Dedifferentiated amniotic fluid mesenchymal stem cell (primary cell): ENCODE results near the gene WNT1.

Experiments used
- DNase-seq: peaks from one replicate; pipeline ENCODE4 v3.0.0-alpha.2; 2016; ENCODE audit errors: extremely low spot score

Gene WNT1

DNA sequence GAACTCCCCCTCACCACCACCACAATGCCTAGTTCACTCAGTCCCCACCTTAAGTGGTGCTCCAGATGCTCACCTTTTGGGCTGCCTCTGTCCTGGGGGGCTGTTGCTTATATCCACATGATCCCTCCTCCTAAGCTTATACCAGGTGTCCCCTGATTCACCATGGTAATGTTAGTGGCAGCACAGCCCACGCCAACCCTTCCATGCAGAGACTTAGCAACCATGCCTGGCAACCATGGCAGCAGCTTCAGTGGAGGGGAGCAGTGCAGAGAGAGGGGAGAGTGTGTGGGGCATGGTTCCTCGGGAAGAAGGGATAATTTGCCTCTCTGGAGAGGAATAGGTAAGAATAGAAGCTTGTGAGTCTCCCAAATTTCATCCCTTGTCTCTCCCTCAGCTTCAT is 22.2 kb downstream of the WNT1 start:
- DNase-seq = no peak

DNA sequence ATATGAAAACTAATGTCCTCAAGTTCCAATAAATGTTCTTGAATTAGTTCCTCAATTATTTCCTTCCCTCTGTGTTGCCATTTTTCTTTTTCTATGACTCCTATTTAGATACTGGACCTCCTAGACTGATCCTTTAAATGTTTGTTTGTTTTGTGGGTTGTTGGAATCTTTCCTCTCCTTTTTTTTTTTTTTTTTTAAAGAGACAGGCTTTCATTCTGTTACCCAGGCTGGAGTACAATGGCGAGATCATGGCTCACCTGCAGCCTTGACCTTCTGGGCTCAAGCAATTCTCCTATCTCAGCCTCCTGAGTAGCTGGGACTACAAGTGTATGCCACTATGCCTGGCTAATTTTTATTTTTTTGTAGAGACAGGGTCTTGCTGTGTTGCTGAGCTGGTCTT is 30.8 kb downstream of the WNT1 start:
- no peak for DNase-seq

DNA sequence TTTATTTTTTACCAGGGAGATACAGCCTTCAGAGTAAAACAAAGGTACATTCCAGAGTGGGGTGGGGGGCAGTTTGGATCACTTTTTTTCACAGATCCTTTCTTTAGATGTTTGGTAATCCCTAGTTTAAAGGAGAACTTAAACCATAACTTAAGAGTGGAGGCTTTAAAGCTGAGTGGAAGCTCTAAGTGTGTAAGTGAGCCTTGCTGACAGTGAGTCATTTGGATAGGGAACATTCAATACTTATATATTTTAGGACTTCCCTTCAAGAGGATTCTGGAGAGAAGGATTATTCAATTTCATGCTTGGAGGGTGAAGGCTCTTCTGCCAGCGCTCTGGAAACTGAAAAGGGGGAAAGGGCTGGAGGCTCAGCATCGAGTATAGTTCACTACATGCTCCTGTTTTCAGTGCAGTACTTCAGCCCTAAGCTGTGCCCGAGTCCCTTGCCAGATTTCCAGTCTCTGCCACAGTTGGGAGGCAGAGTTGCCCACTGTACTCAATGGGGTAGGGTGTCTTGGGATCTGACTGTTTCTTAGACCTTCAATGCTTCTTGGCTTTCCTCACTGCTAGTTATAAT is 32.1 kb downstream of the WNT1 start:
- DNase-seq = no peak

DNA sequence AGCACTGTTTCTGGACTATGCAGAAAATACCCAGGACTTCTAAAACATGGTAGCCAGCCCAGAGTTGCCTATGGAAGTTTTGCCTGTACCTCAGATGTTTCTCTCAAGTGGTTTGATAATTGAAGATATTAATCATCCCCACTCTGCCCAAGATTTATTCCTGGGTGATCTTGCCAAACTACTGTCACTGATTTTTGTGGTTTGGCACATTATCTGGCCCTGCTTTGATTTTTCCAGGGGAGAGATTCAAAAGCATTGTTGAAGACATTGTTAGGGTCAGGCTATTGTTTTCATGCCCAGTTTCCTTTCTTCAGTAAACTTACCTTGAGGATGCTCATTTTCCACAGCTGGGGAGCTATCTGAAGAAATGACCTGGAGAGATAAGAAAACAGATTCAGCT is 34.6 kb downstream of the WNT1 start:
- no peak for DNase-seq

DNA sequence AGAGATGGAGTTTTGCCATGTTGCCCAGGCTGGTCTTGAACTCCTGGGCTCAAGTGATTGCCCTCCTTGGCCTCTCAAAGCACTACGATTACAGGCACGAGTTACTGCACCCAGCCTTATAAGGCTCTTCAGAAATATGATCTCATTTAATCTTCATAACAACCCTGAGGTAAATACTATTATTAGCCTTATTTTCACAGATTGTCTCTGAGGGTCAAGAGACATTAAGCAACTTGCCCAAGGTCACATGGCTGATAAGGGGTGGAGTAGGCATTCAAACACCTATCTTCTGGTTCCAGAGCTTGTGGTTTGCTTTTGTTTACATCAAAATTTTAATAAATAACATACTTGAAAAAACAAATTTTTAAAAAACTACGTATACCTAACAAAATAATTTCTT is 35.3 kb downstream of the WNT1 start:
- no peak for DNase-seq

DNA sequence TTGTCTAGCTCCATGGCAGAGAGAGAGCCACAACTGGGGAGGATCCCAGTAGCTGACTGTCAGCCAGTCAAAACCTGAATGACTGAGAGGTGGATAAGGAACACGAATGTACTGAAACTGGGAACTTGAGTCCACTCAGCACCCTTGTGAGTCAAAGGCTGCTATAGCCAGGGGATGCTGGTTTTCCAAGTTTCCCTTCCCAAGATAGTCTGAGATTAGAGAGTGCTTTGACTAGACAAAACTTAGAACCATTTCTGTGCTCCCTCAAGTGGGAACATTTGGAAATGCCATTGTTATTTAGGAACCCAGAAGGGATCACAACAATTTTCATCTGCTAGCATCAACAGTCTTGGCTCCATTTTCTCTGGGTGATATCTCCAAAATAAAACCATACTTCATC is 36.4 kb downstream of the WNT1 start:
- DNase-seq = peak; percentile 21

DNA sequence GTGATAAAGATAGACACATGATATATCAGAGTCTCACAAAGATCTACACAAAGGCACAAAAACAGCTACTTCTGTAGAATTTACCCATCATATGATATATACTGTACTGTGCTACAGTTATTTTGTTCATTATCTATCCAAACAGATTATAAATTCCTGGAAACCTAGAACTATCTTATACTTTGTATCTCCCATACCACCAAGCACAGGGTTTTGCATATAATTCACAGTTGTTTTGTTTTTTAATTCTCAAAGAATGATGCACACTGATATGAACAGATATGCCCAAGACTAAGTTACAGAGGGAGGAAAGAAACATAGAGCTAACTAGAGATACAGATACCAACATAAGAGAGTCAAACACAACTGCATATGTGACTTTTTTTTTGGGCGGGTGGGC is 37.1 kb downstream of the WNT1 start:
- no peak for DNase-seq

DNA sequence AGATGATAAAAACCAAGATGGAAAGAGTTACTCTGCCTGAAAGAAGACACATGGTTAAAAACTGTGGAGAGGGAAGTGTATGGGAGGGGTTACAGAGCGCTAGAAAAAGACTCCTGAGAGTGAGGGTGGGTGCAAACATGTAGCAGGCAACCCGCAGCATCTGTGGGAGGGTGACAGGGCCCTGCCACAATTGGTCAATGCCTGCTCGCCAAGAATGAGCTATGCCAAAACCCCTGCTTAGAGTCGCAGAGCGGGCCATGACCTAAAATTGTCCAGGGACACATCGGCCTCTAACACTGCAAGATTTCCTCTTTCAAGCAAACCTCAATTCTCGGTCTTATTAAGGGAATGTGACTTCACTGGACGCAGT is 39.8 kb downstream of the WNT1 start:
- DNase-seq = peak; percentile 26

DNA sequence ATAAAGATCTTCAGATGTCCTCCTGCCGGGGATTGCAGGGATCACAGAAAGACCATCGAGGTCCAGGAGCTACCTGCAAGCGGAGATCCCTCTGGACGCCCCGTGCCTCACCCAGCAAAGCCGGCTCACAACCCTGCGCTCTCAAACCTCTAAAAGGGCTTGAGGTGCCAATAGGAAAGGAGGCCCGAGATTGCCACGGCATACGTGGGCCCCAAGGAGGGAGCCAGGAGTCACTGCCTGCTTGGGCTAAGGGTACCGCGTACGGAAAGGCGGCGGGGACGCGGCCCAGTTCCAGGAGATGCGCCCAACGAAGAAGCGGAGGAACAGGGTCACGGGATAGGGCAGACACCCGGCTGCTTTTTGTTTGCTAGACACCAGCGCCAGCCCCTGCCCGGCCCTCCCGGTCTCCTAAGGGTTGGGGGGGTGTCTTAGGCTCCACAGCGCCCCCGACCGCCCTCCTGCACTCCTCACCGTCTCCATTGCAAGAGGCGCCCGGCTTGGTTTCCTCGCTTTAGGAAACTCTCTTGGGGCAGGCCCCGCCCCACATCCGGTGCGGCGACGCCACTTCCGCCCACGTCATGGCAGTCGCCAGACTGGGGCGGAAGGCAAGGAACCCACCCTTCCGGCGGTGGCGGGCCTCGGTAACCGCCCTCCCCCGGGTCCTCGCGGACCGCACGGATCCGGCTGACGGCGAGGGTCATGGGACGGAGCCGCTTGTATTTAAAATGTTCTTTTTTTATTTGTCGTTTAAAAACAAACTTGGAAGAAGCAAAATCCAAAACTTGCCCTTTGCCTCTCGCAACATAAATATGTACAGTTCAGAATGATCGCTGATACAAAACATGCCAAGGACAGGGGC is 40.4 kb downstream of the WNT1 start, which contains the start of gene PRKAG1:
Gene PRKAG1 (minus strand): TSS at position 516 of the 859 bp plus-strand sequence. CDS start 36 bp downstream, at position 480.
- peak; percentile 93 for DNase-seq

DNA sequence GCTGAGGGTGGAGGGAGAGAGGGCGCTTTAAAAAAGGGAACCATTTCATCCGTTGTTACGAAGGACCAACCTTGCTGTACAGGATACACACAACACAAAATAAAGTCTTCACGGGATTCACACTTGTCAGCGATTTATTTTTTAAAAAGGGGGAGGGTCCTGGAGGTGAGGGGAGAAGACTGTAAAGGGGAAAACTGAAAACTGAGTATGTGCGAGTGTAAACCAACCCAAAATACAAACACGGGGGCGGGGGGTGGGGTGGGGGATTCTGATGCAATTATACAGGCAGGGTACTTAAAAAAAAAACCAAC is 41.0 kb downstream of the WNT1 start:
- DNase-seq = peak; percentile 16

DNA sequence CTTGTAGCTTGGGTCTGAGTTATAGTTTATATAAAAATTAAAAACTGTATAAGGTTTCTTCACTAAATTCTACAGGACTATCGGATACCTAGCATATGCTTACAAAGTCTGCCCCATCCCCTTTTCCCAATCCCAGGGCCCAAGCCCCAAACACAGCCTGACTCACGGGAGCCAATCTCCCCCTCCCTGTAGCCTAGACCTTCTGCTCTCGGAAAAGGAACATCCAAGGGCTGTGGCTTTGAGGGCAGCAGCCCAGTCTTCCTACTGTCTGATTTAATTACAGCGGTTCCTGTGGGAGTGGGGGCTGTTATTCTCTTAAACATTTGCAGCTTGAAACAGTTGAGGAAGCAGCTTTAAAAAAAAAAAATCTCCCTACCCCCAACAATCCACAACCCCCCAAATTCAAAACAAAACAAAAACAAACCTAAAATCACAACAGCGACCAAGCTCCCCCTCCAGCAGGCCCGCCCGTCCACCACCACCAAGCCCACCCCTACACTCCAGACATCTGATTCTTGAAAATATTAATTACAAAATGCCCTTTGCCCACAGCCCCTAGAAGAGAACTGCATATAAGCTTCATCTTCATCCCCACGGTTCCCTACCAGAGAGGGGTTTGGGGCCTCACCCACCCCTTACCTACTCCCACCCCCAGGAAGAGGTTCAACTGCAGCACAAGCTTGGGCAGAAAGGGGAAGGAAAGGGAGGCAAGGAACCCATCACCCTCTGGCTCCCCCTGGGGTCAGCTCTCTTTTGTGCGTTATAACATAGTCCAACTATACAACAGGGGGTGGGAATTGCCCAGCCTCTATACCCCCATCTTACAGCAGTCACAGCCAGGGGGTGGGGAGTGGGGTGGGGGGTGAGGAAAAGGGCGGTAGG is 41.6 kb downstream of the WNT1 start:
- peak; percentile 22 for DNase-seq

DNA sequence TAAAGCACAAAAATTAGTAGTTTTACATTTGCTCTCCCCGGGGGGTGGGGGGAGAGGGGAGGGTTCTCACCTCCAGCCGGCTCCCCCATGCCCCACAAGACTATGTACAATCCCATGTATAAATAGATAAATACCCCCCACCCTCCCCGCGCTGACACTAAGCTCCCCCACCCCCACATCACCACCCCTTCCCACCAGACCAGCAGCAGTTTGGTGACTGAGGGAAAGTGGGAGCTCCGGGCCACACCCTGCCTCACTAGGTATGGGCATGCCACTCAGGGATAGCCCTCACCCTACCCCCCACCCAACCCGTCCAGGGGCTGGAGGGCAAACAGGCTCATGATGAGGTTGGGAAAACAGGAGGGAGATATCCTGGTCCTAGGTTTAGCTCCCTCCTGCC is 42.3 kb downstream of the WNT1 start:
- DNase-seq = no peak

DNA sequence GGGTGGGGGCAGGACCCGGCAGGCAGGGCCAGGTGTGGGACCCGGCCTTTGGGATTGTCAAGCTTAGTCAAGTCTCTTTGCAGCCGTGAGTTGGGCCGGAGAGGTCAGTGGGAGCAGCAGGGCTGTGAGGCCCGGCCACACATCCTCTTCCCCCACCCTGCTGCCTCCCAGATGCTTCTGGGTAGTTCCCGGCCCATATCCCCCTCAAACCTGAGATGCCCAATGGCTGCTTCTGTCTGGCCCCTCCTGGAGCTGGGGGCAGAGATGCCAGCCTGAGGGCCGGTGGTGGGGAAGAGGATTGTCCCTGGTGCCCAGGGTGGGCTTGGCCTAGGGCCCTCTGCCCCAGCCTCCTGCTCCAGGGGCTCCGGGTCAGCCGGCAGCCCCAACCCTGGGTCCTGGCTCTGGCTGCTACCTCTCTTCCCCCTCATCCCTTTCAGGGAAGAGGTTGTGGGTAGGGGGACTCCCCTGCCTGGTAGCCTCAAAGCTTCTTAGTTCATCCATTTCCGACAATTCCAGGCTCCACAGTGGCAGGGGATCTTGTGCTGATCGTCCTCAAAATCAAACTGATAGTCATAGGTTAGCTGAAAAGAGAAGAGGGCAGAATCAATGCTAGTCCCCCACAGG is 43.3 kb downstream of the WNT1 start:
- no peak for DNase-seq

DNA sequence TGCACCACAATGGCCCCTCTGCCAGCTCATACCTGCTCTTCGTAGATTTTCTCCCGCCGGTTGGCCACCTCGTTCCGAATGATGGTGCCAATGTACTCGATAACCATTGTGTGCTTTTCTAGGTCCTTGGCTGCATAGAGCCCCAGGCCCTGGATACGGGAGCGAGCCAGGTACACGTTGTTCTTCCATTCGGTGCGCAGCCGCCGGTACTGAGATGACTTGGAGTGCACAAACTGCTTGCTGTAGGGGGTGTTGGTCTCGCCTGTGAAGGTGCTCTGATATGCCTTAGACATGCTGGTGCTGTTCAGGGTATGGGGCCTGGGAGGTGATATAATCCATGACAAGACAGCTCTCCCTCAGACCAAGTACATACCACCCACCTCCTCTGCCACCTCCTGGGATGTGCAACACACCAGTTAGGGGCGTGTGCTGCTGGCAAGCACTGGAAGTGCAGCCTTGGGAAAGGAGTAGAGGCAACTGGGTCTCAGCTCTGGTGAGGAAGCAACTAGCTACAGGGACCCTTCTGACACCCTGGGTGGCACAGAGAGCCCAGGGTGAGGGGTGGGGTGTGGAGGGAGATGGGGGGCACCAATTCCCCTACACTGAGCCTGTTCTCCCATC is 44.5 kb downstream of the WNT1 start:
- no peak for DNase-seq

DNA sequence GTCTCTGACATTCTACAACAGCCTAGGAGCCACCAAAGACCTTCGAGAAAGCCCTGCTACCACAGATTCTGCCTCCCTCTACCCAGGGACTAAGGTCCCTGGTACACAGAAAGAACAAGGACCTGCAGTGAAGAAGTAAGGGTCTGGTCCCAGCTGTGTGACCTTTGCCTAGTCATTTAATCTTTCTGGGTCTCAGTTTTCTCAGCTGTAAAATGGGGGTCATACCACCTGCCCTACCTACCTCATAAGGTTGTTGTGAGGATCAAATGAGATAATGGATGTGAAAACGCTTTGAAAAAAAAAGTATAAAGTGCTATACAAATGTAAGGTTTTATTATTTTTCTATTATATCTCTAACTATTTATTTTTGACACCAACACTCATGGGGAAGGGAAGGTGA is 45.7 kb downstream of the WNT1 start:
- DNase-seq = no peak

DNA sequence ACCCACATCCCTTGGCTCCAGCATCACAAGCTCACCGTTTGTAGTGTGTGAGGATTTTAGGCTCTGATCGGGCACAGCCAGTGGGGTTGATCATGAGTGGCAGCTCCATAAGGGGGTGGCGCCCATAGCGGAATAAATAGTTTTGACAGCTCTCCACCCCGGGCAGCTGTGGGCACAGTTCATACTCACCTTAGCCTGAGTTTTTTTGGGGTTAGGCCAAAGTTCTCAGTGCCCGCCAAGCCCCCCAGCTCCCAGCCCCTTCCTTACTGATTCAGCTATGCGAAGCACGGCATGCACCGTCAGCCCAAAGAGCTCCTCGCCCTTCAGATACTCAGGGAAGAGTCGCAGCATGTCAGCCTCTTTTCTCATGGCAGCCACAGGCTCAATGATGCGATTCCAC is 46.4 kb downstream of the WNT1 start:
- DNase-seq = no peak

DNA sequence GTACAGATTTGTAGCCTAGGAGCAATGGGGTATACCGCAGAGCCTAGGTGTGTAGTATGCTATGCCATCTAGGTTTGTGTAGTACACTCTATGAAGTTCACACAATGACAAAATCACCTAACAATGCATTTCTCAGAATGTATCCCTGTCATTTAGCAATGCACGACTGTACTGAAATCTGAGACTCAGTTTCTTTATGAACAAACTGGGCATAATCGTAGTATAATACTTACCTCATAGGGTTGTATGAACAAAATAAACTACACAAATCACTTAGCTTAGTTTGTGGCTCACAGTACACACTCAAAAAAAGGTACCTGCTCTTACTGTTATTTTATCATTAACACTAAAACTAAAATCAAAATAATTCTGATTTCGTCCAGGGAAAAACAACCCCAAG is 47.3 kb downstream of the WNT1 start:
- no peak for DNase-seq

DNA sequence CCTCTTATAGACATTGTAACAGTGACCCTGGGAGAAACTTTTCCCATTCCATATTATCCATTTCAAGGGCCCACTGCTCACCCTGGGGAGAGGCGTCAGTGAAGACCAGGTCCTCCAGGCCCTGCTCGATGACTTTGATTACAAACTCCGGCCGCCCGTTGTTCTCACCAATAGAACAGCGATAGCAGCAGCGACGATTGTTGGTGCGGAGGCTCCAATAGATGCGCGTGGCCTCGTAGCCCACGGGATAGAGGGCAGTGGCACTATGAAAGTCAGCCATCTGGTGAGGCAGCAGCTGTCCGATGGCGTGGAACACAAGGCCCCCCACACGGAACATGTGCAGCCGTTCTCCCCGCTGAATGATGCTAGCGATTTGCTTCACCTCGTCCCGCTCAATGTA is 48.0 kb downstream of the WNT1 start:
- no peak for DNase-seq

DNA sequence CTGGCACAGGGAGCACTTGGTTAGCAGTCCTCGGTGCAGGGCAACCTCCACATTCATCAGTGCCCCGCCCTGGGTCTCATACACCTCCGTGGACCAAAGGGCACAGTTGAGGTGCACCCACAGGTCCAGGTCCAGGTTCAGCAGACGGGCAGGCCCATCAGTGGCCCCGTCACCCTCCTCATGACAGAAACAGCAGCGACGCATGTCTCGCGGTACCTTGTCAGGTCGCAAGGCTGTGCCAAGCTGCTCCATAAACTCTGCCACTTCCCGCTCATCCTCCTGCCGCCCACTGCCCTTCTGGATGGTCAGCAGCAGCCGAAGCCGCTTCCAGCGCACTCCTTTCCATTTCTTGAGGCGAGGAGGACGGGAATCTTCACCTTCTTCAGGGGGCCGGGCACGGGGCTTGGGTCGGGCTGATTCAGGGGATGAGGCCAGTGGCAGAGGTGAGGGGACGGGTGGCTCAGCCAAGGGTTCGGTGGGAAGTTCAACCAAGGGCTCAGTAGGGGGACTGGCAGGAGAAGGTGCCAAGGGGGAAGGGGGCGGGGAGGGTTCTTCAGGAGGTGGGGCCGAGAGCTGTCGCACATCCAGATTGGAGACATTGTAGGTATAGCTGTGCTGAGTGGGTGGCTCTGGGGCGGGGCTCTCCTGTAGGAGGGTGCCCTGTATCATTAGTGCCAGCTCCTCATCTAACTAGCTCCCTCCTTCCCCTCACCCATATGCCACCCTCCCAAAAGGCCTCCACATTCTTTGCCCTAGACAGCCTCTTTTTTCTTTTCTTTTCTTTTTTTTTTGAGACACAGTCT is 48.8 kb downstream of the WNT1 start:
- no peak for DNase-seq

DNA sequence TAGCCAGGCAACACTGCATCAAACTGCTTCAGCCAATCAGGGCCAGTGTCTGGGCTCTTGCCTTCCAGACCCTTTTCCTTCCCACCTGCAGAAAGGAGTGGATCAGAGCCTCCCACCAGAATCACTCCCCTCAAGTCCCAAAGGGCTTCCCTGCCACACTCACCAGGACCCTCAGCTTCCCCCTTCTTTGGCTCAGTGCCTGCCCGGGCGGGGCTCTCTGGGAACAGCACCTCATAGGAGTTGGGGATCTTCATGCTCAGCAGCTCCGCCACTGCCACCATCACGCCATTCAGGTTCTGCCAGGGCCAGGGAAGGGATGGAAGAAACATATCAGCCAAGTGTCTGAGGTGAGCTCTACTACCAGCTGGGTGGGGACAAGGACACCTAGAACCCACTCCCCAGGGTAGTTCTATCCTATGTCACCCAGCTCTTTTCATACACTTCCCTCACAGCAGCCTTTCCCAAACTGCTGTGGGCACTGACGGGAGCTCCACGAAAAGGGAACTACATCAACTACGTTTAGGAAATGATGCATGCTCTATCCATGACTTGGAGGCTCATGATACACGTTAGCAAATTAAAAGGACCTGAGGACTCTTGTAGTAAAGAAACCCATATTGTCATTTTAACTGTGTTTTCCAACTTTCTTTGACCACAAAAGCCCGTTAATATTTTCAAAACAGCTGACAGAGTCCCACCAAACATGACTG is 49.9 kb downstream of the WNT1 start:
- no peak for DNase-seq
